Peyer's patch (tissue), 4 donors: ENCODE measurements around the gene GTF2E1. TPM values are rescaled to one million over a fixed set of nuclear protein-coding genes. Genes with fewer than 3 reads are reported as not detected.

Experiments used
- DNase-seq, 3 donors: peaks; one replicate each; pipeline ENCODE4 v3.0.0-alpha.2; 2017 to 2019
- H3K27ac ChIP-seq, 4 donors: fragments of 200-600 bp; sonication (generic); one replicate each; pipeline ENCODE4 v1.5.1; 2016 to 2019
- H3K27me3 ChIP-seq, 2 donors: fragments of 200-600 bp; sonication (generic); one replicate each; pipeline ENCODE4 v1.5.1; 2019
- H3K36me3 ChIP-seq, 3 donors: fragments of 200-600 bp; sonication (generic); one replicate each; pipeline ENCODE4 v1.5.1; 2016 to 2019
- H3K4me1 ChIP-seq, 4 donors: fragments of 200-600 bp; sonication (generic); one replicate each; pipeline ENCODE4 v1.5.1; 2016 to 2019
- H3K4me3 ChIP-seq, 4 donors: fragments of 200-600 bp; sonication (generic); 1 replicate in 3 of 4; 2 replicates in 1 of 4; pipeline ENCODE4 v1.5.1; 2016 to 2019; ENCODE audit warnings: mild to moderate bottlenecking in 1 of 4
- H3K9me3 ChIP-seq, 4 donors: fragments of 200-600 bp; sonication (generic); one replicate each; pipeline ENCODE4 v1.5.1; 2016 to 2019; ENCODE audit warnings: mild to moderate bottlenecking in 1 of 4
- CTCF ChIP-seq, 6 experiments: fragments of 450-650 bp in 4 of 6; fragments of 200-600 bp in 2 of 6; sonication (generic) in 1 of 6; IDR thresholded peaks; one replicate each; pipeline ENCODE4 v1.5.1; 2017 to 2019; ENCODE audit warnings: antibody characterized with exemption in 6 of 6, mild to moderate bottlenecking in 3 of 6, moderate library complexity in 1 of 6
- POLR2A ChIP-seq, 2 donors: fragments of 450-650 bp; IDR thresholded peaks; one replicate each; pipeline ENCODE4 v1.5.1; 2017; ENCODE audit warnings: antibody characterized with exemption in 2 of 2, mild to moderate bottlenecking in 2 of 2, moderate library complexity in 2 of 2
- total RNA-seq, 4 donors: library from RNA; depleted of rRNA; stranded (reverse); fragments of >200 nt; gene quantifications; one replicate each; pipeline ENCODE4 v1.1.0, GENCODE V29; 2016

Gene GTF2E1
- total RNA-seq, 4 donors from 2014 or later = 5.4 to 32.2 (median 11.5) TPM

- DNase-seq = no peak
- Histone ChIP-seq H3K4me3 (no peak overlapping the region), H3K9me3 (no peaks in the 10 kb centered on the region), H3K36me3 (no peaks in the 10 kb centered on the region), H3K27ac (no peak overlapping the region), H3K4me1 (no peaks in the 10 kb centered on the region), H3K27me3 (no peaks in the 10 kb centered on the region)
- TF ChIP-seq CTCF (IDR thresholded peaks at IDR 0.05) (no peak), POLR2A (IDR thresholded peaks at IDR 0.05) (no peak)
Measured at GRCh38 chr3:120763601-120764000, 21.1 kb downstream of the GTF2E1 start.

DNA sequence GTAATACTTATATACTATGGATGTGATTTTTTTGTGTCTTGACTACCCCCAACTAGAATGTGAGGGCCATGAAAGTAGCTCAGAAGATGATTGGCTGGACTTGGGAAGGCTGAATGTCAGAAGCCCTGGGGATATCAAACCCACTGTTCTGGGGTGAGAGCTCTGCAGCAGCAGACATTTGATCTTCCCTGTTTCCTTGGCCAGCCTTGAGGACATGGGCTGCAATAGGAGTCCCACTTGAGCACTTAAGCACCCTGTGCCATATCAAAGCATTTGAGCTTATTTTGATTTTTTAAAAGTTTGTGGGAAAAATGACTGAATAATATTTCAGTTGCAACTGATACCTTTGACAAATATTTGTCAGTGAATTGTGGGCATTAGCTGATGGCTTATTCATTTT lies 21.7 kb downstream of the GTF2E1 start:
- no peaks in the 10 kb centered on the region for H3K9me3 ChIP-seq
- H3K27ac ChIP-seq = no peak overlapping the region
- no peak for TF ChIP-seq POLR2A (IDR thresholded peaks at IDR 0.05)
- TF ChIP-seq CTCF (IDR thresholded peaks at IDR 0.05) = no peak
- no peaks in the 10 kb centered on the region for H3K36me3 ChIP-seq
- no peak overlapping the region for H3K4me3 ChIP-seq
- DNase-seq = no peak
- H3K4me1 ChIP-seq = no peaks in the 10 kb centered on the region
- no peaks in the 10 kb centered on the region for H3K27me3 ChIP-seq

- peaks cover 0 to 5% (median 0%) of the 10 kb centered on the region in 3 donors for H3K36me3 ChIP-seq
- DNase-seq = no peak
- no peaks in the 10 kb centered on the region for H3K4me1 ChIP-seq
- no peak overlapping the region for H3K4me3 ChIP-seq
- no peaks in the 10 kb centered on the region for H3K9me3 ChIP-seq
- TF ChIP-seq CTCF (IDR thresholded peaks at IDR 0.05) (no peak), POLR2A (IDR thresholded peaks at IDR 0.05) (no peak)
- no peaks in the 10 kb centered on the region for H3K27me3 ChIP-seq
- H3K27ac ChIP-seq = no peak overlapping the region
Measured at GRCh38 chr3:120765830-120766493, 23.4 kb downstream of the GTF2E1 start.

DNA sequence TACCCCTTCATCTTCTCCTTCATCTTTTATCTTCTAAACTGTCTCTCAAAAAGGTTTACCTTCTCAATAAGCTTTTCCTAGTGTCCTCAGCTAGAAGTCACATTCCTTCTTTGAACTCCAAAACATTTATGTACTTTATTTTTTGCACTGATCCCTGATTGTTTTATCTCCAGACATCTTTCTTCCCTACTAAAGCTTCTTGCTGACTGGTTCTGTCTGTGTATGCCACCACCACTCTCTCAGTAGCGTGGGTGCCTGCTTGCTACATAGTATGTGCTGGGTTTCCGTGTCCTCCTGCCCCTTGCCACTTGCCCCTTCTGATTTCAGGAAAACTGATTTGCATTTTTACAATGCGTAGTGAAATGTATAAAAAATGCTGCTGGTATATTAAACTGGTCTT lies 24.0 kb downstream of the GTF2E1 start:
- TF ChIP-seq CTCF (IDR thresholded peaks at IDR 0.05) (no peak), POLR2A (IDR thresholded peaks at IDR 0.05) (no peak)
- no peaks in the 10 kb centered on the region for H3K9me3 ChIP-seq

DNA sequence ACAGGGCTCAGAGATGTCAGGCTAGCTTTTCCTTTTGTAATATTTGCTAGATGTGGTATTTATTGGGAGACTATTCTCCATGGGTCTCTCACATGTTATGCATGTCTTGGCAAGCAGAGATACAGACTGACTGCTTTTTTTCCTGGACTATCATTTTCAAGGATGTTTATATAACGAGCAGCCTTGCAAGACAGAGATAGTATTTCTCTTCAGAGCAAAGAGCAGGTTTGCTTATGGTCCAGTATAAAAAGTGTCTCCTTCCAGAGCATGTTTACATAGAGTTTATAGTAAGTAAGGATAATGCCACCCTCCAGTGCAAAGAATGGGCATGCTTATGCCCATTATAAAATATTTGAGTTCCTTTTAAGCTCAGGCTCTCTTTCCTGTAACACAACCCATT lies 24.6 kb downstream of the GTF2E1 start:
- Histone ChIP-seq H3K9me3 (no peaks in the 10 kb centered on the region), H3K27ac (no peak overlapping the region), H3K4me1 (no peaks in the 10 kb centered on the region), H3K4me3 (no peak overlapping the region), H3K36me3 (peaks cover 0 to 15% (median 0%) of the 10 kb centered on the region in 3 donors), H3K27me3 (no peaks in the 10 kb centered on the region)
- no peak for TF ChIP-seq POLR2A (IDR thresholded peaks at IDR 0.05)
- no peak for TF ChIP-seq CTCF (IDR thresholded peaks at IDR 0.05)
- DNase-seq = no peak

More for the DNA sequence above, 24.0 kb downstream of the GTF2E1 start:
- Histone ChIP-seq H3K36me3 (peaks cover 0 to 11% (median 0%) of the 10 kb centered on the region in 3 donors), H3K27me3 (no peaks in the 10 kb centered on the region), H3K27ac (no peak overlapping the region), H3K4me3 (no peak overlapping the region), H3K4me1 (no peaks in the 10 kb centered on the region)
- DNase-seq = no peak
